Glomerular visceral epithelial cell (primary cell): Measurements from ENCODE around the gene SLC12A5.
"Not testable (repeated sequence)": the region's sequence is repeated elsewhere in the genome, so short reads cannot be mapped to it uniquely, and the experiment has no call there.

Source experiments
- DNase-seq: peaks from one replicate; pipeline ENCODE4 v3.0.0-alpha.2; 2016; ENCODE audit errors: extremely low spot score

The SLC12A5 gene

GRCh38 chr20:46028772-46029371 lies at the start of gene SLC12A5:
TSS of gene SLC12A5 (plus strand) at chr20:46029215. CDS start at chr20:46029345, 130 bp downstream.
- no peak for DNase-seq

GRCh38 chr20:45981261-45981660 lies 47.8 kb upstream of the SLC12A5 start:
- DNase-seq = no peak

DNA sequence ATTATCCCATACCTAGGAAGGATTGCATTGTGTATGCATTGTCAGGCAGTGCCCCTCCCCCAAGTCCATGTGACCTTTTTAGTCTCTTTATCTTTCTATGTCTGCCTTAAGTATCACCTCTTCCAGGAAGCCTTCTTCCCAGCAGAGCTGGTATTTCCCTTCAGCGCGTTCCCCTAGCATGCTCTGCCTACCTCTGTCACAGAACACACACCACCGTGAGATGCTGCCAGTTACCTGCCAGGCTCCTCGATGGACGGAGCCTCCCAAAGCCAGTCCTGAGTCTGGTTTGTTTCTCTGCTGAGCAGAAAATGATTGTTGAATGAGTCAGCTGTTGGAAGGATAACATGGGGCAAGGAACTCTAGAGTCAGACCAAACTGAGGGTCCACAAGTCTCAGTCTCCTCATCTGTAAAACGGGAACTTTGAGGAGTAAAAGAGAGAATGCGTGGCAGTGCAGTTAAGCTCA lies 45.7 kb upstream of the SLC12A5 start:
- DNase-seq = no peak

GRCh38 chr20:45985573-45985972 lies 43.4 kb upstream of the SLC12A5 start:
- no peak for DNase-seq

DNA sequence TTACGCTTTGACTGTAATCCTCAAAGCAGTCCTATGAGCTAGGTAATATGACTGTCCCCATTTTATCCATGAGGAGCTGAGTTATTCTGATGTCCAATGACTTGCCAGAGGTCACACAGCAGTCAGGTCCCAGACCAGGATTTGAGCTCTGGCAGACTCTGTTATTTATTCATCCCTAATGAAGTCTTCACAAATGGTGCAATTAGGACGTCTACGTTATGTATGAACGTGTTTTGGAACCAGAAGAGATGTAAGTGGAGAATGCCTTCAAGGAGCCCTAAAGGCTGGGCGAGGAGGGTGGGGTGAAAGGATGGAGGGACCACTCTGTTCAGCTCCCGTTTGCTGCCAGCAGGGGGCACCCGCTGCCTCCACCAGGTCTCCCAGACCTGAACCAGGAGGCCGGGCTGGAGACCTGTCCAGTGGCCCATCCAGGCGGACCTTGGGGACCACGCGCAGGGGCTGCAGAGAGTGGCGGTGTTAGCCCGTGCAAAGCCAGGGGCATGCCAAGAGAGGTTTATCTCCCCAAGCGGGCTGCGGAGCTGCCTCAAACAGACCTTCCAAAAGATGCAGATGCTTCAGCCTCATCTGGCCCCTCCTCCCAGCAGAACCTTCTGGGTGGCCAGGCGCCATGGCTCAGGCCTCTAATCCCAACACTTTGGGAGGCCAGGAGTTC lies 41.8 kb upstream of the SLC12A5 start:
- peak; percentile 73 for DNase-seq

- DNase-seq = not testable (repeated sequence)
Observed at GRCh38 chr20:45988830-45989229, 40.2 kb upstream of the SLC12A5 start.

DNA sequence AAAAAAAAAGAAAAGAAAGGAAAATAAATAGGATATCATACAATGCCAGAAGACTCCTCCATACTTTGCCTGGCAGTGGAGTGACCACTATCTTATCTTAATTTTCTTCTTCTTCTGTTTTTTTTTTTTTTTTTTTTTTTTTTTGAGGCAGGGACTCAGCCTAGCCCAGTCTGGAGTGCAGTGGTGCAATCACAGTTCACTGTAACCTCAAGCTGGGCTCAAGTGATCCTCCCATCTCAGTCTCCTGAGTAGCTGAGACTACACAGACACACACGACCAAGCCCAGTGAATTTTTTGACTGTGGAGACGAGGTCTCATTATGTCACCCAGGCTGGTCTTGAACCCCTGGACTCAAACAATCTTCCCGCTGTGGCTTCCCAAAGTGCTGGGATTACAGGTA lies 37.4 kb upstream of the SLC12A5 start:
- no peak for DNase-seq

DNA sequence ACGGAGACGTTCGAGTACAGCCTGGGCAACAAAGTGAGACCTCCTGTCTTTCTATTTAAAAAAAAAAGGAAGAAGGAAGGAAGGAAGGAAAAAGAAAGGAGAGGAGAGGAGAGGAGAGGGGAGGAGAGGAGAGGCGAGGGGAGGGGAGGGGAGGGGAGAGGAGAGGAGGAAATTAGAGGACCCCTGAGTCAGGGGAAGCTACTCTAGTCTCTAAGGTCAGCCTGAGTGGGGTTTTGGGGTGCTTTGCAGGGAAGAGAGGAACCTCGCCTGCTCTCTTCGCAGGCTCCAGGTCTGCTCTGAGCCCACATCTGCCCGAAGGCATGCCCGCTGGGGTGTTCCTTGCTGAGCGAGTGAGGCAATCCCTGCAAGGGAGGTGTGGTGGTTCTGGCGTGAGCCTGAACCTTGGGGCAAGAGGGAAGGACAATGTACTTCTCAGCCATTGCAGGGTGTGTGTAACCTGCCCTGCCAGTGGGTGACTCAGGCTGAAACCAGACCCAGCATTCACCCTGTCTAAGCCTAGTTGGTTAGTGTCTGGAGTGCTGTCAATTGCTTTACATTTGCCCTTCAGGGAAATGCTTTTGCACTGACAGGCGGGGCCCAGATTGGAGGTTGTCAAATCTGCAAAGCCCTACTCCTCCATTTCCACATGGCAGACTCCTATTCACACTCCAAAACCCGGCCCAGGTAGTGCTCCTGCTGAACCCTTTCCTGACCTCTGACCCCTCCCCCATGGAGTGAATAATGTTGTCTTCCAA lies 35.6 kb upstream of the SLC12A5 start:
- DNase-seq = peak; percentile 60

GRCh38 chr20:45994761-45995493 lies 34.1 kb upstream of the SLC12A5 start:
- DNase-seq = no peak

- DNase-seq = not testable (repeated sequence)
Observed at GRCh38 chr20:45995495-45996097, 33.4 kb upstream of the SLC12A5 start.

GRCh38 chr20:45997187-45997586 lies 31.8 kb upstream of the SLC12A5 start:
- no peak for DNase-seq

GRCh38 chr20:45998337-45998736 lies 30.7 kb upstream of the SLC12A5 start:
- DNase-seq = no peak

DNA sequence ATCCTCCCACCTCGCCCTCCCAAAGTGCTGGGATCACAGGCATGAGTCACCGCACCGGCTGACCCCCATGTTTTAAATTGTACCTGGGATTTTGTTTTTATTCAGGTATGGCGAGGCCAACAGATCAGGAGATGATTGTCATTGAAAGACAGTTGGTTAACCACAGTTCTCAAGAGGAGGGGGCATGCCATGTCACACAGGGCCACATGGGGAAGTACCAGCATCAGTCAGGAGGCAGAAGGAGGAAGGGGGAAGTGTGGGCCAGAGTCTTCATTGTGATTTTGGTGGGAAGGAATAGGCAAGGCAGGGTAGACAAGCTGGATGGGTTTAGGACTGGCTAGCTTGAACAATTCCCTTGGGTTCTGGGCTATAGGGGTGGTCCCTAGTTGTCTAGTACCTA lies 30.3 kb upstream of the SLC12A5 start:
- no peak for DNase-seq

- no peak for DNase-seq
Observed at GRCh38 chr20:45999557-46000261, 29.3 kb upstream of the SLC12A5 start.

DNA sequence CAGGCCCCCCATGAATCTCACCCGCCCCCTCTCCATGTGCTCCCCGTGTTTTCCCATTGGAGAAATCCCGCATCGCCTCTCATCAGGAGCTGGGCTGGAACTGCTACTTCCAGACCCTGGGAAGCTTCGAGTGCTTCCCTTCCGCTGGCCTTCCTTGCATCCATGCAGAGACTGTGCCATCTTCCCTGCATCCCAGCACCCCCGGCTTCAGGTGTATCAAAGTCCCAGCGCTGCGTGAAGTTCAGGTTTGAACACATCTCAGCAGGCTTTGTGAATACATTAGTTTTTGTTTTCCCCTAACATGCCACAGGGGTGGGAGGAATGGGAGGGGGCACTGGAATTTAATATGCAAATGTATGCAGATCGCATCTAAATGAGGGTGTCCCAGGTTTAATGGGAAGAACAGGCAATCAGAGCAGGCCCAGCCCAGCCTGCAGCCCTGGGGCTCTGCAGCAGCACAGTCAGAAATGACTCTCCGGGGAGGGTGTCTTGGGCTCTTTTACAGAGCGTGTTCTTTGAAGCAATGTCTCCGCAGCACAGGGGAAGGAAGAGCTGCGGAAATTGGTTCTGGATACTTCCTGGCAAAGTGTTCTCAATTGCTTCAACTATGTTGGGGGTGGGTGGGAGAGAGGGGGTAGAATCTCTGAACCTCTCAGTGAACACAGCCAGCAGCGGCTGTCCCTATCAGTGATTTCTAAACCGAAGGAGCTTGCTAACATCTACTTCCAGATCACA lies 28.6 kb upstream of the SLC12A5 start:
- no peak for DNase-seq

DNA sequence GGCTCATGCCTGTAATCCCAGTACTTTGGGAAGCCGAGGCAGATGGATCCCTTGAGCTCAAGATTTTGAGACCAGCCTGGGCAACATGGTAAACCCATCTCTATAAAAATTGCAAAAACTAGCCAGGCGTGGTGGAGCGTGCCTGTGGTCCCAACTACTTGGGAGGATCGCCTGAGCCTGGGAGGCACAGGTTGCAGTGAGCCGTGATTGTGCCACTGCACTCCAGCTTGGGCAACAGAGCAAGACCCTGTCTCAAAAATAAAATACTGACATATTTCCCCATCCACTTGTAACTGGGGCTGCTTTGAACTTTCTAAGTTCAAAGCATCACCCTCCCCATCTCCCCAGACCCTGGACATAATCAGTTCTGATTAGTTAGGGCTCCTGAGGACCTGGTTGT lies 27.5 kb upstream of the SLC12A5 start:
- no peak for DNase-seq

- DNase-seq = no peak
Observed at GRCh38 chr20:46002008-46002407, 27.0 kb upstream of the SLC12A5 start.

DNA sequence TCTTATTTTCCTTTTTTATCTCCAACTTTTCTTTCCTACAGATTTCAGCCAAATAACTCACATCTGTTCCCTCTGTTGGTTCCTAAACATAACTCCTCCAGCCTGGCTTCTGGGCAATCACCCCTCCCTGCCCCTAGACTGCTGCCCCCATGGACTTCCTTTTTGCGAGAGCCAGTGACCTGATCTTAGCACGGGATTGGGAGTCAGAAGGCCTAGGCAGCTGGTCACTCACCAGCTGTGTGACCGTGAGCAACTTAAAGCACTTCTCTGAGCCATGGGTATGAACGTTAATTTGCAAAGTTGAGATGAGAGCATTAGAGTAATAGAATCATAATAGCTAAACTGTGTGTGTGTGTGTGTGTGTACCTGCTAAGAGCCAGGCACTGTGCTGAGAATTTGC lies 24.8 kb upstream of the SLC12A5 start:
- no peak for DNase-seq

GRCh38 chr20:46004889-46005473 lies 24.0 kb upstream of the SLC12A5 start:
- no peak for DNase-seq
